ENCODE results near the gene PTPN22.

GRCh38 chr1:113783254-113784103 is 88.0 kb downstream of the PTPN22 start:
- no peak for TF ChIP-seq EP300 (IDR thresholded peaks at IDR 0.05)
- no peak for TF ChIP-seq CTCF (IDR thresholded peaks at IDR 0.05)
- TF ChIP-seq POLR2A (IDR thresholded peaks at IDR 0.05): no peak
